Adrenal gland (tissue), 5 donors: Measurements from ENCODE around the gene ZNHIT2.

ENCODE experiments used
- CTCF ChIP-seq, 6 experiments: fragments of 450-650 bp in 4 of 6; fragments of 200-600 bp in 2 of 6; sonication (generic) in 1 of 6; IDR thresholded peaks; 1 replicate in 5 of 6; 2 replicates in 1 of 6; pipeline versions ENCODE4 v1.5.1 to v1.8.0; 2016 to 2021; ENCODE audit warnings: antibody characterized with exemption in 6 of 6, mild to moderate bottlenecking in 2 of 6, moderate library complexity in 1 of 6
- POLR2A ChIP-seq, 2 donors: fragments of 450-650 bp; IDR thresholded peaks; one replicate each; pipeline ENCODE4 v1.6.1; 2017; ENCODE audit warnings: antibody characterized with exemption in 2 of 2, mild to moderate bottlenecking in 2 of 2, moderate library complexity in 1 of 2
- donor health status: DM: no; HTN: no; CAD: no.

GRCh38 chr11:65130631-65131416 is 13.3 kb upstream of the ZNHIT2 start:
- TF ChIP-seq POLR2A (IDR thresholded peaks at IDR 0.05) (no peak), CTCF (IDR thresholded peaks at IDR 0.05) (no peak)
